Measurements from ENCODE around the gene GLTP. TPM values are rescaled to one million over a fixed set of nuclear protein-coding genes. Genes with fewer than 3 reads are reported as not detected.
A peak's percentile ranks its signal among the peaks of the same experiment; 100 is the strongest.

GLTP gene
- total and polyA plus RNA-seq, 4 experiments from 2014 or later = 23.6 to 48.1 (median 24.0) TPM

- Histone ChIP-seq H3K36me3 (ENCODE audit: insufficient read depth, low read length) (no peaks in the 10 kb centered on the region), H3K9me3 (ENCODE audit: control insufficient read depth in 1 of 2, low read length in 2 of 2) (no peaks in the 10 kb centered on the region), H3K27ac (ENCODE audit: low read depth, low read length) (no peak overlapping the region), H3K27me3 (ENCODE audit: insufficient read depth, low read length) (no peaks in the 10 kb centered on the region), H3K4me3 (ENCODE audit: low read length in 2 of 2) (no peak overlapping the region), H3K4me1 (ENCODE audit: insufficient read depth, low read length) (no peaks in the 10 kb centered on the region)
- Mint-ChIP-seq H3K4me1 (no peaks in the 10 kb centered on the region), H3K36me3 (no peaks in the 10 kb centered on the region), H3K4me3 (no peak overlapping the region), H3K27me3 (peaks cover 4 to 16% of the 10 kb centered on the region in 2 donors), H3K27ac (peak overlapping the region in 1 of 7 donors; percentile 77), H3K9me3 (no peaks in the 10 kb centered on the region)
- ChIA-PET CTCF (ENCODE audit: partially characterized antibody) (interaction anchor here (1.6 kb wide), 1 partner anchor 19 kb away, joined by 7 read pairs; no protein-coding TSS in a partner anchor), POLR2A (ENCODE audit: partially characterized antibody) (no interaction called here)
- intact Hi-C loops (cut with micrococcal nuclease) = no loop called here
- DNase-seq = no peak
Measured at GRCh38 chr12:109827080-109827479, 53.3 kb downstream of the GLTP start.

- Mint-ChIP-seq H3K4me1 (no peaks in the 10 kb centered on the region), H3K27ac (no peak overlapping the region), H3K4me3 (no peak overlapping the region), H3K36me3 (no peaks in the 10 kb centered on the region), H3K27me3 (peaks cover 6 to 10% of the 10 kb centered on the region in 2 donors), H3K9me3 (no peaks in the 10 kb centered on the region)
- H3K27ac ChIP-seq (ENCODE audit: low read depth, low read length) = no peak overlapping the region
- H3K36me3 ChIP-seq (ENCODE audit: insufficient read depth, low read length) = no peaks in the 10 kb centered on the region
- no peaks in the 10 kb centered on the region for H3K4me1 ChIP-seq (ENCODE audit: insufficient read depth, low read length)
- ChIA-PET CTCF (ENCODE audit: partially characterized antibody) (interaction anchor here (0.9 to 1.5 kb wide), 3 partner anchors 19 to 49 kb away, joined by 3 to 7 read pairs (median 3); no protein-coding TSS in a partner anchor), POLR2A (ENCODE audit: partially characterized antibody) (no interaction called here)
- DNase-seq = no peak
- no peaks in the 10 kb centered on the region for H3K9me3 ChIP-seq (ENCODE audit: control insufficient read depth in 1 of 2, low read length in 2 of 2)
- H3K4me3 ChIP-seq (ENCODE audit: low read length in 2 of 2) = no peak overlapping the region
- H3K27me3 ChIP-seq (ENCODE audit: insufficient read depth, low read length) = no peaks in the 10 kb centered on the region
- intact Hi-C loops (cut with micrococcal nuclease) = no loop called here
Measured at GRCh38 chr12:109824731-109825130, 55.6 kb downstream of the GLTP start.

DNA sequence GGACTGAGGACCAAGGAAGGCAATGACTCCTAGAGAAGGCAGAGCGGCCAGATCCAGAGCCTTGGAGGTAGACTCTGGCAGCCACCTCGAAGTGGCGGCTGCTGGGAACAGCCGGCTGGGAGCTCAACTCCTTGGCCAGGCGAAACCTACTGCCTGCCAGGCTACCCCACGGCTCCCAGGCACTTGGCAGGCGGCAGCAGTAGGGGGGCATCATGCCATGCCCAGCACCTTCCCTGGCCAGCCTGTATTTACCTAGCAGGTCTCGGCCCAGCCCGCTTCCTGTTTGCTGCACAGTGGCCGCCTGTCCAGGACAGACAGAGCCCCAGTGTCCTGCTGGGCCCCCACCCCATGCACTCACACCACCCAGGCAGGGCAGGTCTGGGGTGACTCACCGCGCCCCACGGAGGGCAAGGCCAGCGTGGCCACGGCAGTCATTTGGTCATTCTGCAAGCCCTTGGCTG lies 57.4 kb downstream of the GLTP start:
- intact Hi-C loops (cut with micrococcal nuclease) = no loop called here
- Mint-ChIP-seq H3K9me3 (no peaks in the 10 kb centered on the region), H3K36me3 (no peaks in the 10 kb centered on the region), H3K4me1 (no peaks in the 10 kb centered on the region), H3K27me3 (peaks cover 9 to 18% of the 10 kb centered on the region in 2 donors), H3K27ac (no peak overlapping the region), H3K4me3 (no peak overlapping the region)
- H3K36me3 ChIP-seq (ENCODE audit: insufficient read depth, low read length) = no peaks in the 10 kb centered on the region
- no peaks in the 10 kb centered on the region for H3K4me1 ChIP-seq (ENCODE audit: insufficient read depth, low read length)
- no peaks in the 10 kb centered on the region for H3K9me3 ChIP-seq (ENCODE audit: control insufficient read depth in 1 of 2, low read length in 2 of 2)
- H3K27ac ChIP-seq (ENCODE audit: low read depth, low read length) = no peak overlapping the region
- ChIA-PET POLR2A (ENCODE audit: partially characterized antibody) (no interaction called here), CTCF (ENCODE audit: partially characterized antibody) (no interaction called here)
- no peaks in the 10 kb centered on the region for H3K27me3 ChIP-seq (ENCODE audit: insufficient read depth, low read length)
- DNase-seq = no peak
- no peak overlapping the region for H3K4me3 ChIP-seq (ENCODE audit: low read length in 2 of 2)

- no peak for DNase-seq
- Histone ChIP-seq H3K27ac (ENCODE audit: low read depth, low read length) (no peak overlapping the region), H3K27me3 (ENCODE audit: insufficient read depth, low read length) (no peaks in the 10 kb centered on the region), H3K36me3 (ENCODE audit: insufficient read depth, low read length) (no peaks in the 10 kb centered on the region), H3K9me3 (ENCODE audit: control insufficient read depth in 1 of 2, low read length in 2 of 2) (no peaks in the 10 kb centered on the region), H3K4me1 (ENCODE audit: insufficient read depth, low read length) (no peaks in the 10 kb centered on the region), H3K4me3 (ENCODE audit: low read length in 2 of 2) (no peak overlapping the region)
- Mint-ChIP-seq H3K4me1 (no peaks in the 10 kb centered on the region), H3K9me3 (no peaks in the 10 kb centered on the region), H3K27me3 (peaks cover 8 to 15% of the 10 kb centered on the region in 2 donors), H3K36me3 (no peaks in the 10 kb centered on the region), H3K27ac (no peak overlapping the region), H3K4me3 (no peak overlapping the region)
- ChIA-PET CTCF (ENCODE audit: partially characterized antibody) (no interaction called here), POLR2A (ENCODE audit: partially characterized antibody) (no interaction called here)
- intact Hi-C loops (cut with micrococcal nuclease) = no loop called here
Measured at GRCh38 chr12:109822416-109822815, 57.9 kb downstream of the GLTP start.

GRCh38 chr12:109821968-109822367 lies 58.4 kb downstream of the GLTP start:
- no peak overlapping the region for H3K27ac Mint-ChIP-seq
- ChIA-PET POLR2A (ENCODE audit: partially characterized antibody) (no interaction called here), CTCF (ENCODE audit: partially characterized antibody) (no interaction called here)
- Histone ChIP-seq H3K36me3 (ENCODE audit: insufficient read depth, low read length) (no peaks in the 10 kb centered on the region), H3K27ac (ENCODE audit: low read depth, low read length) (no peak overlapping the region), H3K27me3 (ENCODE audit: insufficient read depth, low read length) (no peaks in the 10 kb centered on the region), H3K4me3 (ENCODE audit: low read length in 2 of 2) (no peak overlapping the region), H3K9me3 (ENCODE audit: control insufficient read depth in 1 of 2, low read length in 2 of 2) (no peaks in the 10 kb centered on the region), H3K4me1 (ENCODE audit: insufficient read depth, low read length) (no peaks in the 10 kb centered on the region)
- H3K36me3 Mint-ChIP-seq = no peaks in the 10 kb centered on the region
- peaks cover 8 to 15% of the 10 kb centered on the region in 2 donors for H3K27me3 Mint-ChIP-seq
- no peaks in the 10 kb centered on the region for H3K4me1 Mint-ChIP-seq
- no peak overlapping the region for H3K4me3 Mint-ChIP-seq
- DNase-seq = no peak
- intact Hi-C loops (cut with micrococcal nuclease) = no loop called here
- no peaks in the 10 kb centered on the region for H3K9me3 Mint-ChIP-seq

- intact Hi-C loops (cut with micrococcal nuclease) = no loop called here
- H3K4me3 Mint-ChIP-seq = no peak overlapping the region
- ChIA-PET POLR2A (ENCODE audit: partially characterized antibody) (no interaction called here), CTCF (ENCODE audit: partially characterized antibody) (no interaction called here)
- Histone ChIP-seq H3K27ac (ENCODE audit: low read depth, low read length) (no peak overlapping the region), H3K27me3 (ENCODE audit: insufficient read depth, low read length) (no peaks in the 10 kb centered on the region), H3K36me3 (ENCODE audit: insufficient read depth, low read length) (no peaks in the 10 kb centered on the region), H3K9me3 (ENCODE audit: control insufficient read depth in 1 of 2, low read length in 2 of 2) (no peaks in the 10 kb centered on the region), H3K4me1 (ENCODE audit: insufficient read depth, low read length) (no peaks in the 10 kb centered on the region), H3K4me3 (ENCODE audit: low read length in 2 of 2) (no peak overlapping the region)
- H3K36me3 Mint-ChIP-seq = no peaks in the 10 kb centered on the region
- DNase-seq = no peak
- no peak overlapping the region for H3K27ac Mint-ChIP-seq
- H3K27me3 Mint-ChIP-seq = peaks cover 8 to 15% of the 10 kb centered on the region in 2 donors
- no peaks in the 10 kb centered on the region for H3K9me3 Mint-ChIP-seq
- no peaks in the 10 kb centered on the region for H3K4me1 Mint-ChIP-seq
Measured at GRCh38 chr12:109820816-109821381, 59.4 kb downstream of the GLTP start.

DNA sequence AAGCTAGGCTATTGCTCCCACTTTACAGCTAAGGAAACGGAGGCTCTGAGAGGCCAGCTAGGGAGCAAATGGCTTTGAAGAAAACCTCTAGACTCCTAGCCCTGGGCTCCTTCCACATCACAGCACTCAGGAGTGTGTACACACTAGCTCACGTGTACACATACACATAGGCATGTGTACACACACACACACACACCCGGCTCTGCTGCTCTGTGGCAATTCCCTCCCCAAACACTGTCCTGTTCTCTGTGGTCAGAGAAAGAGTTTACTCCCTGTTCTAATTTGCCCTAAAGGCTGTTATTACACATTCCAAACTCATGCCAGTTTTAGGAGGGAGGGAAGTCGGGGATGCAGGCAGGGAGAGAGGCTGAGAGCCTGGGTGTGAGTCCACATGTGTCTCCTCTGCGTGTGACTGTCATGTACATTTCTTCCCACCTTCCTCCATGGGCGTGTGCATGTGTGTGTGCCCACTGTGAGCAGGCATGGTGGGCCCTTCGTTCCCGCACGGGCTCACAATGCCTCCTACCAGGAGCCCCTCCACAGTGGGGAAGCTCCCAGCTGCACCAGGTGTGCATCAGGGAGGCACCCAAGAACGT lies 61.3 kb downstream of the GLTP start:
- Histone ChIP-seq H3K9me3 (ENCODE audit: control insufficient read depth in 1 of 2, low read length in 2 of 2) (no peaks in the 10 kb centered on the region), H3K4me3 (ENCODE audit: low read length in 2 of 2) (no peak overlapping the region), H3K27me3 (ENCODE audit: insufficient read depth, low read length) (no peaks in the 10 kb centered on the region), H3K4me1 (ENCODE audit: insufficient read depth, low read length) (no peaks in the 10 kb centered on the region), H3K27ac (ENCODE audit: low read depth, low read length) (no peak overlapping the region), H3K36me3 (ENCODE audit: insufficient read depth, low read length) (no peaks in the 10 kb centered on the region)
- H3K36me3 Mint-ChIP-seq = no peaks in the 10 kb centered on the region
- no peak overlapping the region for H3K27ac Mint-ChIP-seq
- H3K27me3 Mint-ChIP-seq = peaks cover 8 to 13% of the 10 kb centered on the region in 2 donors
- intact Hi-C loops (cut with micrococcal nuclease) = no loop called here
- H3K4me1 Mint-ChIP-seq = no peaks in the 10 kb centered on the region
- no peaks in the 10 kb centered on the region for H3K9me3 Mint-ChIP-seq
- DNase-seq = no peak
- H3K4me3 Mint-ChIP-seq = no peak overlapping the region
- ChIA-PET CTCF (ENCODE audit: partially characterized antibody) (interaction anchor here (0.9 kb wide), 1 partner anchor 26 kb away, joined by 5 read pairs; no protein-coding TSS in a partner anchor), POLR2A (ENCODE audit: partially characterized antibody) (no interaction called here)
